ENCODE measurements around the gene LMBR1L. TPM values are rescaled to one million over a fixed set of nuclear protein-coding genes. Genes with fewer than 3 reads are reported as not detected.

The LMBR1L gene
- total and polyA plus RNA-seq, 2 of the 13 experiments (the other 11 are each of a cell fraction or from before 2014, with no cell fraction given) = 12.2 to 65.9 TPM

DNA sequence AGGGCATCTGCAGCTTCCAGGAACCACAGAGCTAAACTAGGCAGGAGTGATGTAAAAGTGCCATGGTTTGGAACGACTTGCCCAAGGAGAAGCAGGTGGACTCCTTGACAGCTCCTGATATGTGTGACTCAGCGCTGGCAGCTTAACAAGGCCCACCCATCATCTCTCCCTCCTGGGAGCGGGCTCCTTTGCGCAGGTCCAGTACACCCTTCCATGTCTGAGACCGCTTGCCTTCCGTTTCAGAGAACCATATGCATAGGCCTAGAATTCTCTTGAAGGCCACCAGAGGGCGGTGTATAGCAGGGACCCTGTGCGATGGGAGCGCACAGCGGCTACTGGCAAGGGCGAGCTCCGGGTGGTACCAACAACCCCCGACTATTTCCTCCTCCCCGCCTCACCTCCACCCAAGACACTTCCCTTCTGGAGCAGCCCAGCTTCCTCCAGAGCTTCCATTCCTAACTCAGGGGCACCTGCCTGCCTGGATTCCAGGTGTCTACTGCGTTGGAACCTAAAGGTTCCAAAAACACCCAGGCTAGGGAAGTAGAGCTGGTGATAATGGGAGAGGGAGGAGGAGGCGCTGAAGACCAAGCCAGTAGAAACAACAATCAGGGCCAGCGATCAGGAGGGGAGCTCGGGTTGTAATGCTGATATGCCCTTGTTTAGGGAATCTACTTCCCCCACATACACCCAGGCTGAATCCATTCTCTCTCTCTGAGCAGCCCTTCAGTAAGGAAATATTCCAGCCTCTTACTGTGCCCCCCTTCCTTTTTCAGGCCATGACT lies 22.3 kb downstream of the LMBR1L start (continued):
- TF ChIP-seq ZNF446 (CRISPR knock-in tag; IDR thresholded peaks at IDR 0.05) (no peak), ZNF557 (CRISPR knock-in tag; IDR thresholded peaks at IDR 0.05) (no peak), GABPA (IDR thresholded peaks at IDR 0.05; ENCODE audit: low read depth, low read length) (no peak), GABPA (CRISPR knock-in tag; IDR thresholded peaks at IDR 0.05; ENCODE audit: low read depth) (peak; percentile 13; the same call in 1 of the 2 replicates), GATAD2A (CRISPR knock-in tag; IDR thresholded peaks at IDR 0.05) (peak; percentile 47; the same call in 1 of the 2 replicates), TCF12 (IDR thresholded peaks at IDR 0.05) (no peak), TCF12 (CRISPR knock-in tag; IDR thresholded peaks at IDR 0.05) (no peak), MXD4 (CRISPR knock-in tag; IDR thresholded peaks at IDR 0.05) (0 out of 2 replicates have a peak, but pooled peaks have one; percentile 22), ZNF260 (CRISPR knock-in tag; IDR thresholded peaks at IDR 0.05; ENCODE audit: borderline replicate concordance, low read depth) (no peak), HNRNPUL1 (IDR thresholded peaks at IDR 0.05; ENCODE audit: low read depth, low read length) (no peak), TBX2 (CRISPR knock-in tag; IDR thresholded peaks at IDR 0.05; ENCODE audit: borderline replicate concordance) (peak; percentile 20; the same call in 1 of the 2 replicates), ZSCAN25 (CRISPR knock-in tag; IDR thresholded peaks at IDR 0.05) (no peak), ZNF550 (CRISPR knock-in tag; IDR thresholded peaks at IDR 0.05; ENCODE audit: borderline replicate concordance) (no peak), ZNF33A (CRISPR knock-in tag; IDR thresholded peaks at IDR 0.05; ENCODE audit: borderline replicate concordance) (no peak), PCBP1 (IDR thresholded peaks at IDR 0.05; ENCODE audit: borderline replicate concordance, low read depth, low read length) (no peak), ZNF629 (CRISPR knock-in tag; conservative IDR thresholded peaks at IDR 0.05) (no peak)
- TF ChIP-seq, protein P1, sequence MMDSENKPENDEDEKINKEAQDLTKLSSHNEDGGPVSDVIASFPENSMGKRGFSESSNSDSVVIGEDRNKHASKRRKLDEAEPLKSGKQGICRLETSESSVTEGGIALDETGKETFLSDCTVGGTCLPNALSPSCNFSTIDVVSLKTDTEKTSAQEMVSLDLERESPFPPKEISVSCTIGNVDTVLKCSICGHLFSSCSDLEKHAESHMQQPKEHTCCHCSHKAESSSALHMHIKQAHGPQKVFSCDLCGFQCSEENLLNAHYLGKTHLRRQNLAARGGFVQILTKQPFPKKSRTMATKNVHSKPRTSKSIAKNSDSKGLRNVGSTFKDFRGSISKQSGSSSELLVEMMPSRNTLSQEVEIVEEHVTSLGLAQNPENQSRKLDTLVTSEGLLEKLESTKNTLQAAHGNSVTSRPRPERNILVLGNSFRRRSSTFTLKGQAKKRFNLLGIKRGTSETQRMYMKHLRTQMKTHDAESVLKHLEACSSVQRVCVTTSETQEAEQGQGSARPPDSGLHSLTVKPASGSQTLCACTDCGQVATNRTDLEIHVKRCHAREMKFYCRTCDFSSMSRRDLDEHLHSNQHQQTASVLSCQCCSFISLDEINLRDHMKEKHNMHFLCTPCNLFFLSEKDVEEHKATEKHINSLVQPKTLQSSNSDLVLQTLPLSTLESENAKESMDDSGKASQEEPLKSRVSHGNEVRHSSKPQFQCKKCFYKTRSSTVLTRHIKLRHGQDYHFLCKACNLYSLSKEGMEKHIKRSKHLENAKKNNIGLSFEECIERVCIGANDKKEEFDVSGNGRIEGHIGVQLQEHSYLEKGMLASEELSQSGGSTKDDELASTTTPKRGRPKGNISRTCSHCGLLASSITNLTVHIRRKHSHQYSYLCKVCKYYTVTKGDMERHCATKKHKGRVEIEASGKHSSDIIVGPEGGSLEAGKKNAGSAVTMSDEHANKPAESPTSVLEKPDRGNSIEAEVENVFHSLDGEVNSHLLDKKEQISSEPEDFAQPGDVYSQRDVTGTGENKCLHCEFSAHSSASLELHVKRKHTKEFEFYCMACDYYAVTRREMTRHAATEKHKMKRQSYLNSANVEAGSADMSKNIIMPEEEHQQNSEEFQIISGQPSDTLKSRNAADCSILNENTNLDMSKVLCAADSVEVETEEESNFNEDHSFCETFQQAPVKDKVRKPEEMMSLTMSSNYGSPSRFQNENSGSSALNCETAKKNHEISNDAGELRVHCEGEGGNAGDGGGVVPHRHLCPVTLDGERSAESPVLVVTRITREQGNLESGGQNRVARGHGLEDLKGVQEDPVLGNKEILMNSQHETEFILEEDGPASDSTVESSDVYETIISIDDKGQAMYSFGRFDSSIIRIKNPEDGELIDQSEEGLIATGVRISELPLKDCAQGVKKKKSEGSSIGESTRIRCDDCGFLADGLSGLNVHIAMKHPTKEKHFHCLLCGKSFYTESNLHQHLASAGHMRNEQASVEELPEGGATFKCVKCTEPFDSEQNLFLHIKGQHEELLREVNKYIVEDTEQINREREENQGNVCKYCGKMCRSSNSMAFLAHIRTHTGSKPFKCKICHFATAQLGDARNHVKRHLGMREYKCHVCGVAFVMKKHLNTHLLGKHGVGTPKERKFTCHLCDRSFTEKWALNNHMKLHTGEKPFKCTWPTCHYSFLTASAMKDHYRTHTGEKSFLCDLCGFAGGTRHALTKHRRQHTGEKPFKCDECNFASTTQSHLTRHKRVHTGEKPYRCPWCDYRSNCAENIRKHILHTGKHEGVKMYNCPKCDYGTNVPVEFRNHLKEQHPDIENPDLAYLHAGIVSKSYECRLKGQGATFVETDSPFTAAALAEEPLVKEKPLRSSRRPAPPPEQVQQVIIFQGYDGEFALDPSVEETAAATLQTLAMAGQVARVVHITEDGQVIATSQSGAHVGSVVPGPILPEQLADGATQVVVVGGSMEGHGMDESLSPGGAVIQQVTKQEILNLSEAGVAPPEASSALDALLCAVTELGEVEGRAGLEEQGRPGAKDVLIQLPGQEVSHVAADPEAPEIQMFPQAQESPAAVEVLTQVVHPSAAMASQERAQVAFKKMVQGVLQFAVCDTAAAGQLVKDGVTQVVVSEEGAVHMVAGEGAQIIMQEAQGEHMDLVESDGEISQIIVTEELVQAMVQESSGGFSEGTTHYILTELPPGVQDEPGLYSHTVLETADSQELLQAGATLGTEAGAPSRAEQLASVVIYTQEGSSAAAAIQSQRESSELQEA (CRISPR knock-in tag; IDR thresholded peaks at IDR 0.05; ENCODE audit: not compliant biosample characterization) = no peak
- TF ChIP-seq, protein P2, sequence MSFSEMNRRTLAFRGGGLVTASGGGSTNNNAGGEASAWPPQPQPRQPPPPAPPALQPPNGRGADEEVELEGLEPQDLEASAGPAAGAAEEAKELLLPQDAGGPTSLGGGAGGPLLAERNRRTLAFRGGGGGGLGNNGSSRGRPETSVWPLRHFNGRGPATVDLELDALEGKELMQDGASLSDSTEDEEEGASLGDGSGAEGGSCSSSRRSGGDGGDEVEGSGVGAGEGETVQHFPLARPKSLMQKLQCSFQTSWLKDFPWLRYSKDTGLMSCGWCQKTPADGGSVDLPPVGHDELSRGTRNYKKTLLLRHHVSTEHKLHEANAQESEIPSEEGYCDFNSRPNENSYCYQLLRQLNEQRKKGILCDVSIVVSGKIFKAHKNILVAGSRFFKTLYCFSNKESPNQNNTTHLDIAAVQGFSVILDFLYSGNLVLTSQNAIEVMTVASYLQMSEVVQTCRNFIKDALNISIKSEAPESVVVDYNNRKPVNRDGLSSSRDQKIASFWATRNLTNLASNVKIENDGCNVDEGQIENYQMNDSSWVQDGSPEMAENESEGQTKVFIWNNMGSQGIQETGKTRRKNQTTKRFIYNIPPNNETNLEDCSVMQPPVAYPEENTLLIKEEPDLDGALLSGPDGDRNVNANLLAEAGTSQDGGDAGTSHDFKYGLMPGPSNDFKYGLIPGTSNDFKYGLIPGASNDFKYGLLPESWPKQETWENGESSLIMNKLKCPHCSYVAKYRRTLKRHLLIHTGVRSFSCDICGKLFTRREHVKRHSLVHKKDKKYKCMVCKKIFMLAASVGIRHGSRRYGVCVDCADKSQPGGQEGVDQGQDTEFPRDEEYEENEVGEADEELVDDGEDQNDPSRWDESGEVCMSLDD (CRISPR knock-in tag; IDR thresholded peaks at IDR 0.05; ENCODE audit: borderline replicate concordance) = no peak
